A549 (cell line): ENCODE results near the gene AMZ1.

Source experiments
- CTCF ChIP-seq: fragments of >200 bp; sonication (Bioruptor Twin); formaldehyde crosslinking; IDR thresholded peaks from 3 replicates; pipeline ENCODE4 v1.5.1; 2016
- HDAC2 ChIP-seq: fragments of 200-600 bp; sonication (generic); IDR thresholded peaks from 2 replicates; pipeline ENCODE4 v1.6.1; 2016
- JUN ChIP-seq, 2 experiments: fragments of >200 bp; sonication (Bioruptor Twin); formaldehyde crosslinking; IDR thresholded peaks; 2 replicates in 1 of 2; 3 replicates in 1 of 2; pipeline ENCODE4 v1.6.1; 2016 to 2017
- MYC ChIP-seq: IDR thresholded peaks from 2 replicates; pipeline ENCODE4 v1.6.1; 2012; ENCODE audit warnings: mild to moderate bottlenecking, inconsistent platforms, low read length, improper control_type of control experiment, borderline replicate concordance
- RAD21 ChIP-seq, 2 experiments: fragments of >200 bp in 1 of 2; sonication (Bioruptor Twin) in 1 of 2; formaldehyde crosslinking in 1 of 2; IDR thresholded peaks in 1 of 2; conservative IDR thresholded peaks in 1 of 2; 2 replicates in 1 of 2; 3 replicates in 1 of 2; pipeline ENCODE4 v1.6.1; 2012 to 2018; ENCODE audit warnings: inconsistent platforms in 1 of 2
- REST ChIP-seq: fragments of 200-600 bp; sonication (generic); IDR thresholded peaks from 2 replicates; pipeline ENCODE4 v1.6.1; 2016; ENCODE audit warnings: antibody characterized with exemption, mild to moderate bottlenecking, moderate library complexity

GRCh38 chr7:2639695-2640481 lies 48.1 kb upstream of the AMZ1 start:
- TF ChIP-seq CTCF (no peak), REST (no peak), MYC (no peak), RAD21 (conservative IDR thresholded peaks at IDR 0.05 in 1 of 2, IDR thresholded peaks at IDR 0.05 in 1 of 2) (no peak), HDAC2 (no peak), JUN (IDR thresholded peaks at IDR 0.05) (no peak)
